Epithelial cell of esophagus (primary cell): Measurements from ENCODE around the gene DAB1.

ENCODE experiments used
- DNase-seq: peaks from one replicate; pipeline ENCODE4 v3.0.0; 2010; ENCODE audit warnings: low read depth
- H3K4me3 ChIP-seq: 2 replicates; pipeline ENCODE4 v1.5.1; 2011; ENCODE audit warnings: mild to moderate bottlenecking, low read length, control low read depth
- TF ChIP-seq, protein P1 (sequence below): IDR thresholded peaks from 2 replicates; pipeline ENCODE4 v1.5.1; 2011; ENCODE audit warnings: low read depth, mild to moderate bottlenecking, low read length, control low read depth, inconsistent platforms; ENCODE audit not compliant: insufficient read depth; ENCODE audit errors: missing control alignments

DAB1 gene

DNA sequence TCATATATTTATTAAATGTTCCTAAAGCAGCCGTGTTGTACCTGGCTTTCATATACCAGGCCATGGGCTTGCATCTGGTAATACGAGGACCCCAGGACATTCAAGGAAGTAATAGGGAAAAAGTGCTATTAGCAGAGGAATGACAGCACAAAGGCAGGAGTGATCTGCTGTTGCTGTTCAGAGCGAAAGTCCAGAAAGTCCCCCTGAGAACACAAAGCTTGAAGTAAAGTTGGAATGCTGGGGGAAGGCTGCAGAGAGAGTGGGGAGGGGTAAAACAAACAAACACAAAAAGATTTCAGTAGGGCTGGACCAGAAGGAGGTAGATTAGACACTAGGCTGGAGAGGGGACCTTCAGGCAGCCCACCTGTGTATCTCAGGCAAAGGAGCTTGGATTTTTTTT lies 363.4 kb downstream of the DAB1 start:
- no peak for DNase-seq
- no peak overlapping the region for H3K4me3 ChIP-seq
- TF ChIP-seq, protein P1, sequence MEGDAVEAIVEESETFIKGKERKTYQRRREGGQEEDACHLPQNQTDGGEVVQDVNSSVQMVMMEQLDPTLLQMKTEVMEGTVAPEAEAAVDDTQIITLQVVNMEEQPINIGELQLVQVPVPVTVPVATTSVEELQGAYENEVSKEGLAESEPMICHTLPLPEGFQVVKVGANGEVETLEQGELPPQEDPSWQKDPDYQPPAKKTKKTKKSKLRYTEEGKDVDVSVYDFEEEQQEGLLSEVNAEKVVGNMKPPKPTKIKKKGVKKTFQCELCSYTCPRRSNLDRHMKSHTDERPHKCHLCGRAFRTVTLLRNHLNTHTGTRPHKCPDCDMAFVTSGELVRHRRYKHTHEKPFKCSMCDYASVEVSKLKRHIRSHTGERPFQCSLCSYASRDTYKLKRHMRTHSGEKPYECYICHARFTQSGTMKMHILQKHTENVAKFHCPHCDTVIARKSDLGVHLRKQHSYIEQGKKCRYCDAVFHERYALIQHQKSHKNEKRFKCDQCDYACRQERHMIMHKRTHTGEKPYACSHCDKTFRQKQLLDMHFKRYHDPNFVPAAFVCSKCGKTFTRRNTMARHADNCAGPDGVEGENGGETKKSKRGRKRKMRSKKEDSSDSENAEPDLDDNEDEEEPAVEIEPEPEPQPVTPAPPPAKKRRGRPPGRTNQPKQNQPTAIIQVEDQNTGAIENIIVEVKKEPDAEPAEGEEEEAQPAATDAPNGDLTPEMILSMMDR: no peak

DNA sequence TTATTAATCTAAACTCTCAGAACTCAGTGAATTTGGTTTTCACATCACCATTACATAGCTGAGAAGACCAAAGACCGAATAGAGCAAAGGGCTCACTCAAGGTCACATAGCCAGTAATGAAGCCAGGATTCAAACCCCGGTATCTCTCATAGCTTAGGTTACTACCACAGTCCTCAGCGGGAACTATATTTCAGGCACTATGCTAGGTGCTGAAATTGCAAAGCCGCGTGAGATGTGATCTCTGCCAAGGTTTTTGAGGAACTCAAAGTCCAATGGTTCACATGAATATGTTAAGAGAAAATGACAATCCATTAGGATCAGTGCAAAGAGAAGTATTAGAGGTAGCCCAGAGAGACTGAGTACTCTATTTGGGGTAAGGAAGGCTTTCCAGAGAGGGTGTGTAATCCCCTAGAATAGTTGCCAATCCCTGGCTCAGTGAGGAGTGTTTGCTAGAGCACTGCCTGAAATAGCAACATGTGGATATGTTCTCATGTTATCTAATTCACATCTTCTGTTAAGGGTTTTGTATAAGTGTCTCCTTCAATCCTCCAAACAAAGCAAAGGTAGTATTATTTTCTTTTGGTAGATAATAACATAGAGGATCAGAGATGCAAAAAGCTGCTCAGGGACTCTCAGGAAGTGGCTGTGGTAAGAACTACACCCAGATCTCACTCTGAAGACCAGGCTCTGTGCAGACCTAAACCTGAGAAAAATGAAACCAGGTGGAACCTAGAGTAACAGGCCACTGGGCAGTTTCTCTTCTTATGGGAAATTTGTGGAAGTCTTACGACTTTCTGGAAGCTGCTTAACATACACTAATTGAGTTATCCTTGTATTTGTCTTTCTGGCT lies 365.0 kb downstream of the DAB1 start:
- H3K4me3 ChIP-seq: no peak overlapping the region
- no peak for DNase-seq

DNA sequence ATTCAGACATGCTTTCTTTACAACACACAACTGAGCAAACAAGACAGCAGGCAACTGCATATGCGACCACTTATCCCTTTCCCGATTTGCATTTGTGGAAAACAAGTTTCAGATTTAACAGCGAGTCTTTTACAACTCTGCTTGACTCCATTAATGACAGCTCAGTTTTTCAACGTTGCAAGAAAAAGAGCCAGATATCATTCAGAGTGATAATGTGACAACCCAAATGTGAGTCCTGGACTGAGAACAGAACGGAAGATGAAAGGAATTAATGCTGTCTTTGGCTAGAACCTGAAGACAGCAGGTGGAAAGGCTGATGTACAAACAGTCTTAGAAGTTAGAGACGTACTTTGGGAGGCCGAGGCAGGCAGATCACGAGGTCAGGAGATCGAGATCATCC lies 375.0 kb downstream of the DAB1 start:
- DNase-seq: no peak
- TF ChIP-seq, protein P1: no peak
- H3K4me3 ChIP-seq: no peak overlapping the region

More for the DNA sequence above, 365.0 kb downstream of the DAB1 start:
- TF ChIP-seq, protein P1: no peak

DNA sequence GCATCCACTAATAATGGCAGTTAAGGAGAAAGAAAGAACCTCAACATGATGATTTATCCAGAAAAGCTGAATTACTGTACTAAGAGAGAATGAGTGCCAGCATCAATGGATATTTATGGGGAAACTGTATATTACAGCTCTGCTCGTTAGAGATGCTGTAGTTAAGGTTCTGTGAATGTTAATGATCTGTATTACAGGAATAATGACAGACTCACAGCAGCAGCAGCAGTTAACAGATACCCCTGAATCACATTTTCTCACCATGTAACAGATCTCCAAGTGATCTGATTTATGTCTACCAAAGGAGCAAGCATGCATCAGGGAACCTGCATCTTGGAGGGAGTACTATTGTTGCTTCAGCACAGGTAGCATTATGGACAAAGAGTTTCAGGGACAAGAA lies 377.4 kb downstream of the DAB1 start:
- TF ChIP-seq, protein P1: no peak
- H3K4me3 ChIP-seq: no peak overlapping the region
- no peak for DNase-seq

DNA sequence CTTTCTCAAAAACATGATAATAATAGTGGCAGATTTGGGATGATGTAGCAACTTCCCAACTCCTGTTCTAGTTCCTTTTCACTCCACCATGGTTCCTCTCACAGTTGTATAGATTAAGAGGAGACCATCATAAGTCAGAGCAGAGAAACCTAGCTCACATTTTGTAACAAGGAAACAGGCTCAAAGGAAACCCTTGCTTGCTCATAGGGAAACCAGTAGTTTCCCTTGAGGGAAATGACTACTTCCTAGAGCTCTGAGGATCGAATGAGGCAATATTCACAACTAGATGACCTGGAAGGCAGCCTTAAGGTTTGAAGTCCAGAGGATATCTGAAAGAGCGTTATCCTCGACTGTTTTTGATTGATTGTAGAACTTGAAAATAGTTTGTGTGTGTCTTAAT lies 382.0 kb downstream of the DAB1 start:
- no peak overlapping the region for H3K4me3 ChIP-seq
- TF ChIP-seq, protein P1: no peak
- peak; percentile 36 for DNase-seq

DNA sequence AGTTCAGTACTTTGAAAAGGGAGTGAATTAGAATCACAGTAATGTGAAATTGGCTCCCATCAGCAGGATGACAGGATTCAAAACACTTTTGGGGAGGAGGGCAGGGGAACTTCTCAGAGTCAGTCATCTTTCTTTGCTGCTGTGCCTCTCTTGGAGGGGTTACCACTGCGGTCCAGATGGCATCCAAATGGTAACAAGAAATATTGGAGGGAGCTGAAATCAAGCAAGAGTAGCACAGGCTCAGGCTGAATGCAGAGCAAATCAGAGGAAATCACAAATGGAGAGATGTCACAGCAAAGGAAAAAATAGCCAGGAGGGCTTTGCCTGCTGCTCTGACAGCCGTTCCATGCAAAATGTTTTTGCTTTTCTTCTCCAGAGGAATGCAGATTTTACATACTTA lies 383.0 kb downstream of the DAB1 start:
- no peak for DNase-seq
- H3K4me3 ChIP-seq: no peak overlapping the region
- TF ChIP-seq, protein P1: no peak
